HG03159 (cell line): ENCODE measurements around the gene RCSD1.

Experiments
- ATAC-seq: cut with Tn5 transposase; IDR thresholded peaks from one replicate; pipeline ENCODE4 v1.9.1; 2021; ENCODE audit warnings: mild to moderate bottlenecking, moderate library complexity; ENCODE audit not compliant: unreplicated experiment

The RCSD1 gene

DNA sequence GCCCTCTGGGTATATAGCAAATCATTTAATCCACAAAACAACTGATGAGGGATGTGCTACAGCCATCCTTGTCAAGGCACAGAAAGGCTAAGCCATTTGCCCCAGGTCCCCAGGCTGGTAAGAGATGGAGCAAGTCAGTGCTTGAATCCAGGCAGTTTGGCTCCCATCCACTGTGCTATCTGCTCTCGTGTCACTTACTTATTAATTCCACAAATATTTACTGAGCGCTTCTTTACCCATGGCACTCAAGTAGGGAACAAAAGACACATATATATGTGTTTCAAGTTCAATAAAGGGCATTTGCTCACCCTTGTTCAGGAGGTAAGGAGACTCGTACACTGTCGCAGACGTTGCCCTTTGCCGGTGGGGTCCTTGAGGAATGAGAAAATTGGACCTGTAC lies 53.2 kb downstream of the RCSD1 start:
- no peak for ATAC-seq

DNA sequence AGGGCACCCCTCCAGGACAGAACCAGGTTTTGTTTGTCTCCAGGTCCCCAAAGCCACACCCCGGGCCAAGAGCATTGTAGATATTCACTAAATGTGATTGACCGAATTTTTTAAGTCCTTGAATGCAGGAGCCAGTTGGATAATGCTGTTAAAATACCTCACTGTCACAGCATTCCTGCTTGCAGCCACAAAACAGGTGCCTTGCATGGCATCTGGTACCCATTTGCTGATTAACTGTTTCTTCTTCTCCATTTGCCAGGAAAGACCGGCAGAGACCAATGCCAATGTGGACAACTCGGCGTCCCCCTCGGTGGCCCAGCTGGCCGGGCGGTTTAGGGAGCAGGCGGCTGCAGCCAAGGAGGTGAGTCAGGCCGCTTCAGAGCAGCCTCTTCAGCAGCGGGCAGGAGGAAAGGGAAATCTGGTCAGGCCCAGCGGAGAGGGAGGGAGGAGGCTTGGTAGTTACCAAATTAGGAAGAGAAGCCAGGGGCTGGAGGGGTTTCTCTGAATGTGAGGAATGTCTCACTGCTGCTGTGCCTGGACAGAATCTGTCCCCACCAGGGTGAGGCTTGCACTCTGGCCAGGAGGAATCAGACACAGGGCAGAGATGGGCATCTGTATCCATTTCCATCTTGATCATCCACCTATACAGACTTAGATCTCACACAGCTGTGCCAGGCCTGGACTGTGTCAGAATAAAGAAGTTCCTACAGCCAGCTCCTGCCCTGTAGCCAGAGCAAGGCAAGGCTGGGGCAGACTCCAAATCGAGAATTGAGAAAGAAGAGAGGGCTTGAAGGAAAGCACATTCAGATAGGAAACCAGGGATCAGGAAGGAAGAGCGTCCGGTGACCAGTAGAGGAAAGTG lies 53.8 kb downstream of the RCSD1 start:
- ATAC-seq, result no peak

DNA sequence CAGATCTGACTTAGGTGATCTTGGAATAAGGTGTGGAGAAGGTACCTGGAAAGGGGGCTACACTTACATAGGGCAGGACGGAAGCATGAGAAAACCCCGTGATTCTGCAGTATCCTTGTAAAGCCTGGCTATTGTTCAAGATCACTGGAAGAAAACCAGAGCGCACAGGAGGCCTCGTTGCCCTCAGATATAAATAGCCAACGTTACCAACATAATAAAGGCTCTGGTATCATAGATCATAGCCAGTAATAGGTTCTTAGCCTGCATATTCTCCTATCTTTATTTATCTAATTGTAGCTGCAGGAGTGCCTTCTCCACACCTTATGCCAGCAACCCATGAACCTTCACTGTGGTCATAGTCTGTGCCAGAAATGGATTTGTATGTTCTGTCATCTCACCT lies 55.8 kb downstream of the RCSD1 start:
- ATAC-seq, result no peak

DNA sequence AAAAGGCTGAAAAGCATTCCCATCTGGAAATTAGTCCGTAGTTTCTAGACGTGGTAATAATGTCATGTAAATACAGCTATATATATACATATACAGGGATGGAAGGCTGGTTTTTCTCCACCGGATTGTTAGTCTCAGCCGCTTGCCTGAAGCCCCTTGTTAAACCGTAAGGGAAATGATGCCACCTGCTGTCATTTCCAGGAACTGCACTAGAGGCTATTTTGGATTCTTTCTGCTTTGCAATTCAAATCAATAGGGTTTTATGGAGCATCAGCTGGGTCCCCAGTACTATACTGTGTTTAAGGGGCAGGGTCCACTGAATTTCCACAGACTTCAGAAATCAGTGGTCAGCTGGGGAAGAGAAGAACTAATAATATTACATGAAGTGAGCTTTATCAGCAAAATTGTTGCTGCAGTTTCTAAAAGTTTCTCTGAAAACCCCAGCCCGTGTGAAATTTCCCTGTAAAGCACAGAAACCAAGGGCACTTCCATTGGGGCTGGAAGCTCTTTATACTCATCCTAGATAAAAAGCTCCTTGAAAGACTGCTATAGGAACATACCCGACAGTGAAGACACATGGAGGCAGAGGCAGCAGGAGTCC lies 58.0 kb downstream of the RCSD1 start:
- no peak for ATAC-seq

DNA sequence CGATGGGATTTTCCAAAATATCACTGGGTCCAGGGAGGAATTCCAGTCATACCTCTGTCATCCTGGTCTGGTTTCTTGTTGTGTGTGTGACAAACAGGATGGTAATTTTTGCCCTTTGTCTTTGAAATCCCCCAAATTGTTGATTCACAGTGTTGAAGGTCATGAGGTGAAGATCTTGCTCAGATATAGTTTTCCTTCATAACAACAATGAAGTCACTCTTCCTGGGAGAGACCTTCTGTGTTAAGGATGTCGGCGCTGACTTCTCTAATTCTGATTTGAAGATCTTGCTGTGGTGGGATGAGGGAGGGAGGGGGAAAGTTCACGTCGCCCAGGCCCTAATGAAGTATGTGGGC lies 59.5 kb downstream of the RCSD1 start:
- no peak for ATAC-seq

DNA sequence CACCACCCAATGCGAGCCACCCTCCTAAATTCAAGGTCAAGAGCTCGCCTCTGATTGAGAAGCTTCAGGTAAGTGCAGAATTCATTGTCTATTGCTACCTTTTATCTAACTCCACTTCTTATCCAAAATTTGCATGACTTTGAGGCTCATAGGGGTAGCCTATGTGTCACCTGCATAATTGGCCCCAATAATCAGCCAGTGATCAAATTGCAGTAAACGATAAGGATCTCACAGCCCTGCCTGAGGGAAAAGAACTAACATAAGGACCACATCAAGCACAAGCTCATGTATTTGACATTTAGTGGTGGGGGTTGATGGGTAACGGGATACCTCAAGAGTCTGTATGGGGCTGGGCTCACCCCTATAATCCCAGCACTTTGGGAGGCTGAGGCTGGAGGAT lies 60.0 kb downstream of the RCSD1 start:
- no peak for ATAC-seq

DNA sequence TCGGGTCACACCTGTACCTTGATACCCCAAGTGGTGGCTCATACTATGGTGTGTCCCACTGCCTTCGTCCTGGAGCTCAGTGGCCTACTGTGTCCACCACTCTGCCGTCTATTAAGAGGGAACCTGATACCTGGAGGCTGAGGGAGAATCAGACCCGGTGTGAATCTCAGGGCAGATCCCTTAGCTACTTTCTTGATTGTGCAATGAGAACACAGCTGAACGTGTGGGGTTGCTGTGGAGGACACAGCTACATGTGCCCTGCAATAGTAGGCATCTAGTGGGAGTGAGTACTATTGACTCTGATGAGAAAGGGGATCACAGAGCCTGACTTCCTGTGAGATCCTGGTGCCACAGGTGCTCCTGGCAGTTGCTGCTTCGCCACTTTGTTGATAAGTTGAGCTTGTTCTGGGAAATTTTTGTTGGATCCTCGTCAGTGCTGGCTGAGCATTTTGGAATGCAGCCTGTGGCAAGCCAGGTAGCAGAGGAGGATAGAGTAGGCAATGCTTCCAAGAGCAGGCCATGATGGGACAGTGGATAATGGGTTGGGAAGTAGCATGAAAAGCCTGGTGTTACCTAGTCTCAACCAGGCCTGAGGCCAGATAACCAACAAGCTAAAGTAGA lies 63.5 kb downstream of the RCSD1 start:
- ATAC-seq, result no peak

DNA sequence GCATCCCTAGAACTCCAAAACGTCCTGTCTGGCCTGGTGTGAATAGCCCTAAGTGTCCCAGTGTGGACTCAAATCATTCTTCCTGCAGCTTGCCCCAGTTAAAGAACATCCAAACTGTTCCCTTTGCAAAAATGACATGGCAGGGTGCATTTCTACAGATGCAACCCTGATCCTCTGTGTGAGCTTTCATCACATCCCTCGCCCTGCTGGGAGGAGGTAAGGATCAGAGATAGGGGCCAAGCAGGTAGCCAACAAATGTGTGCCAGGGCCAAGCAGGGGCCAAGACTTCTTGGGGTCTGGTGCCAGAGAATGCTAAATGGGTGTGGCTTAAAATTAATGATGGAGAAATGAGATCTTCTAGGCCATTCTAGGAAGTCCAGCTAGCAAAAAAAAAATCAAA lies 64.7 kb downstream of the RCSD1 start:
- ATAC-seq, result no peak

DNA sequence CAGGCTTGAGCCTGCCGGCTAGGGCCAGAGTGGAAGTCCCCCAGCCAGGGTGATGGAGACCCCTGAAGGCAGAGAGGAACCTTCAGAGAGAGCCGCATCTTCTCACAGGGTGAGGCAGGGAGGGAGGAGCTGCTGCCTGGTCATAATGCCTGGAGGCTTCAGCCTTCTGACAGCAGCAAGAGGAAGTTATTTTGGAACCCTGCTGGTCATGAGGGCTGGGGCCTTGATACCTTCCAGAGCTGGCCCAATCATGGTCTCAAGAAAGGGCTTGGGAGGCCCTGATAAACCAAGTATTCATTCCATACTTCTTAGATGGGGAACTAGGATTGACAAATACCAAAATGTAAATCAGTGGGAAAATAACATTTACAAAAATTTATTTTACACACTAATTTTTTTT lies 65.1 kb downstream of the RCSD1 start:
- ATAC-seq, result no peak

DNA sequence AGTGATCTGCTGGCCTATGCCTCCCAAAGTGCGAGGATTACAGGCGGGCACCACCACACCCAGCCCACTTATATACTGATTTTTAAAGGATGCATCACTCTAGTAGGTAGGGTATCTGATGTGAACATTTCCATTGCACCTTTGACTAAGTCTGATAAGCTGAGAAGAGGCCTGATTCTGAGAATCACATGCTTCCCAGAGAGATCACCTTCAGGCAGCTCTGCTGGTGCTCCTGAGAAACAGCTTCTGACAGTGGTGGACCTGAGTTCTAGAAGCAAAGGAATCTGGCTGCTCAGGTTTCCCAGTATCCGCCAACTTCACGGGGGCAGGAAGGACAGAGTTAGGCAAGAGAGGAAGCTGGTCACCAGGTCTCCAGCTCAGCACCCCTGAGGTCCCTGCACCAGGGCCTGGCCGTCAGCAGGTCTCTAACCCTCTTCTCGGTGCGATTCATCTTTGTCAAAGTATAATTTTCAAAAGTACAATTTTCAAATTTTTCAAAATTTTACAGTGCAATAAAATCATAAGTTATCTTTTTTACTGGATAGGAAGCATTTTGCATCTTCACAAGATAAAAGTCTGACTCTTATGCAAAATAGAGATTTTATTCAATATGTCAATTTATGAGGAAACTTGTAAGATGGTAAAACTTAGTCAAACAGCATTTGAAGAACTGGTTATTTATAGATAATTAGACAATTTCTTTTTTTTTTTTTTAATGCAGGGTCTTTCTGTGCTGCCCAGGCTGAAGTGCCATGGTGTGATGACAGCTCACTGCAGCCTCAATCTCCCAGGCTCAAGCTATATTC lies 65.9 kb downstream of the RCSD1 start:
- ATAC-seq, result no peak

DNA sequence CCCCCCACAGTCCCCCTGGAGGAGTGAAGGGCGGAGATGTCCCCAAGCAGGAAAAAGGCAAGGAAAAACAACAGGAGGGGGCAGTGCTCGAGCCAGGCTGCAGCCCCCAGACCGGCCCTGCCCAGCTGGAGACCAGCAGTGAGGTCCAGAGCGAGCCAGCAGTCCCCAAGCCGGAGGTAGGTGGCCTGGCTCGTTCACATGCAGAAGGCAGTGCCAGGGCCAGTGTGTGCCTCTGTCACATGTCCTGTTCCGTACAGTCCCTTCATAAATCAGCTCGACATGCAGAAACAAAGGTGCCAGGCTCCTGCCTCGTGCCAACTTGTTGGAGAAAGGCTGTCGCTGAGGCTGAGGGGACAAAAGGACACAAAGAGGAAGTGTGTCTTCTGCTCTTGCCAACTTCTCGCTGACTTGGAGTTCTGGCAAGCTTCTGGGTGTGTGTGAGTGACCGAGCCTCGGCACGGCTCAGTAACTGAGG lies 67.7 kb downstream of the RCSD1 start:
- no peak for ATAC-seq

DNA sequence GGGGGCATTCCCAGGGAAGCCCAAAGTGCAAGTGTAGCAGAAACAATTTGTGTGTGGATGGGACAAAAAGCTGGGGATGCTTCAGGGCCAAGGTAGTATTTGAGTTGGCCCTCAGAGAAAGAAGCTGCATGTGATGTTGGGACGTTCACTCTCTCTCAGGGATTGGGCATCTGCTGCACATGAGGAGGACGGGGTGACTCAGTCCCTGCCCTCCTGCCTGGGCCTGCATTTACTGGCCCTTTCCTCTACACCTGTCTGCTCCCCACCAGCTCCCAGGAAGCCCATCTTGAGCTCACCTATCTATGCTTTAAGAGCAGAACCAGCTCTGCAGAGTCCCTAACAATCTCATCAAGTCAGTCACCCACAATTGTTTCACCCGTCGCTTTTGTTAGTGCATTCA lies 68.3 kb downstream of the RCSD1 start:
- ATAC-seq, result no peak

DNA sequence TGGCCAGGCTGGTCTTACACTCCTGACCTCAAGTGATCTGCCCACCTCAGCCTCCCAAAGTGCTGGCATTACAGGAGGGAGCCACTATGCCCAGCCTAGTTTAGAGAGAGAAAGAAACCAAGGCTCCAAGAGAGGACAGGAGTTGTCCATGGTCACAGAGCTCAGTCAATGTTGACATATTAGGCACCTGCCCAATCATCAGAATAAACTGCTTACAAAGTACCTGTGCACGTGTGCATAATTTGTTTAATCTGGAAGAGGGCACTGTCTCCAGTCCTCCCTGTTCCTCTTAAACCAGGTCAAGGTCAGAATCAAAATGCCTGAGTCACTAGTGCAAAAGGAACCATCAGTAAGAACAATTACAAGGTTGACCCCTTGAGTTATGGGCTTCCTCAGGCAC lies 71.5 kb downstream of the RCSD1 start:
- no peak for ATAC-seq

DNA sequence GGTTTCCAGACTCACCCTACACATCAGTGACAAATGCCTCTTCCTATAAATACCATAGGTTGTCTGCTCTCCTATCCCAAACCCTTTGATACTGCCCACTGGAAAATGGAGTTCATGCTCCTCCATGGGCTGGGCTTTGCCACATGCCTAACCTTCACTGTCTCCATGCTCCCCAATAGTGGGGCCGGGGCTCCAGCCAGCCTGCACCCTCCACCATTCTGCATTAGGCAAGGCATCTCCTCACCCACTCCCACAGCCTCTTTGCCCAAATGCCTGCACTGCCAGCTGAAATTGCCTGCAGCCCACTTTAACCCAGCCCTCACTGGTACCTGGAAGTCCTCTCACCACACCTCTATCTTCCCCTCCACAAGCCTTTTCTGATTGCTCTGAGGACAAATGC lies 73.5 kb downstream of the RCSD1 start:
- ATAC-seq, result no peak

DNA sequence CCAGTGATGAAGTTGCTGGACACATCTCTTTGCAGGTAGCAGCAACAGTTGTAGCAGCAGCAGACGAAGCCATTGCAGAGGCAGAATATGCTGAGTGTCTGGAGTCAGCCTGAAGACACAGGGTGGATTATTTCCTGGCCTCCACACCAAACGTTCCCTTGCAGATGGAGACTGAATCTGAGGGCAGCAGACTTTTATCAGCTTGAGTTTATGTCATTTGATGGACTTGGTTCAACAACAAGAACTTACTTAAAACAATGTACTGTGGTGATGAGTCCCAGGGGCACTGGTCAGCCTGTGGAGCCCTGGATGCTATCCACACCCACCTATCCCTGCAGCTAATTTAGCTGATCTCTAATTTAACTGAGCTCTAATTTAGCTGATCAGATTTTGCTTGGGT lies 74.7 kb downstream of the RCSD1 start:
- no peak for ATAC-seq

DNA sequence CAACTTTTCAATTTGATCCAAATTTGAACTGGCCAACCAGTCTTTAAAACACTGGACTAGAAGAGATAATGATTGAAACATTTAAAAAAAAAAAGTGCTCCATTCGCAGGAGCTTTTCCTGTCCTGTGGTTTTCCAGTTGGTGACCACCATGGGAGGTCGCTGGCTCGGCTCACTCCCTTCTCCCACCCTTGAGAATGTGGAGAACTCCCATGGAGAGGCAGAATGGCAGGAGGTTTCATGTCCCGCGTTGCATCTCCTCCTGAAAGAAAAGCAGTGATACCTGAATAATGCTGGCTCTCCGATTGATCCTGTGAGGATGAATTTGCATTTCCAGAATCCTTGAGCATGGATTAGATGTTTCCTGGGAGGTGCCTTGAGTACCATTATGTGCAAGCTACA lies 75.2 kb downstream of the RCSD1 start:
- ATAC-seq, result no peak

DNA sequence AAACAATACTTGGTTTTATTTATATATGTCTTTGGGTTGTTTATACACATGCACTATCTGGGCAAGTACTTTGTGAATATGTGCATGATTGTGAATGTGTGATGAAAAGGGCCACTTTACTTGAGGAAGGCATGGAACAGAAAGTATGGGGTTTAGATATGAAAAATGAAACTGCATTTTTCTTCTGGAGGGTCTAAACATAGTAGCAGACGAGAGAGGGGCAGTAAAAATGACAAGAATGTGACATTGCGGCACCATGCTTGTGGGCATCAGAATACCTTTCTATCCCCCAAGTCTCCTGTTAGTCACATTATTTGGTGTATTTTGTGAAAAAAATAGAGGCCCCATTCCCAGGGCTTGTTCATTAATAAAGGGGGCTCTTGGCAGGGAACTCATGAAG lies 76.3 kb downstream of the RCSD1 start:
- ATAC-seq, result no peak

DNA sequence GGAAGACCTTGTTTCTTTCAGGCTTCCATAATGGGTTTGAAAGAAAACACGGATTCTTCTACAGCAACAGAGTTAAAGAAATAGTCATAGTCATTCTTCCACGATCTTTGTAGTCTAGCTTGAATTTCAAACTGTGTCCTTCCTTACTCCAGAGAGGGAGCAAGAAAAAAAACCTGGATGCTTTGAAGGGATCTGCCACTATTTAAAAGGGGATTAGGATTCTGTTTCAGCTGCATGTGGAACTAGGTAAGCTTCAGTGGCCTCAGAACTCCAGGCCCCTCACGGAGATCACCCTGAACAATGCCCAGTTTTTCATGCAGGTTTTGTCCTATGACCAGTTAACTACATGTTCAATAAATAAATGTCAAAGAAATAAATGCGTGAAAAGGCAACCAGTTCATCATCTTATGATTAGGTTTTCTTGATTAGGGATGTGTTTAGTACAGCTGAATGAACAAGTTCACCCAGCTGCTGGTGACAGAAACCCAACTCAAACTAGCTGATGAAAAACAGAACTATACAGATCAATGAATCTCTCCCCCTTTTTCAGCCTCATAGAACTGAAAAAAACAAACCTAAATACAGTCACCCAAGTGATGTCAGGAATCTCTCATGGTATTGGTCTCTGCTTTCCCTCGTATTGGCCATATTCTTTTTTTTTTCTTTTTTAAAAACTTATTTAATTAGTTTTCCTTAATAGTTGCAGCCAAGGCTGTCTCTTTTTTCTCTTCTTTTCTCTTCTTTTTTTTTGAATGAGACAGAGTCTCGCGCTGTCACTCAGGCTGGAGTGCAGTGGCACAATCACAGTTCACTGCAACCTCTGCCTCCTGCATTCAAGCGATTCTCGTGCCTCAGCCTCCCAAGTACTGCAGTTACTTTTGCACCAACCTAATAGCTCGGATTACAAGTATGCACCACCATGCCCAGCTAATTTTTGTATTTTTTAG lies 77.2 kb downstream of the RCSD1 start:
- ATAC-seq, result no peak

DNA sequence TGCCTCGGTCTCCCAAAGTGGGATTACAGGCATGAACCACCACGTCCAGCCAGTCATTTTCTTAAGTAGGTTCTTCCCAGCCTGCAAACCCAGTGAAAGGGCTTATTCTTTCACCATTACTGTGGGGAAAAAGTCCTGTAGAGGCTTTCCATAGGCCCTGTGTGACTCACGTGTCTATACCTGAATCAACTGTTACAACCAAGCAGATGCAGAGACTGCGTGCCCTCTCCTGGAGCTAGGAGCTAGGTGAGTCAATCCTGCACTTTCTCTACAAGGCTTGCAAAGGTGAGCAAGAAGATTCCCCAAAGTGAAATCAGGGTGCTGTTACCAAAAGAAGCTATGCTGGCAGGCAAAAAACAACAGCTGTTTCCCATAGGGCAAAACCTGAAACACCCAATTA lies 77.9 kb downstream of the RCSD1 start:
- no peak for ATAC-seq

DNA sequence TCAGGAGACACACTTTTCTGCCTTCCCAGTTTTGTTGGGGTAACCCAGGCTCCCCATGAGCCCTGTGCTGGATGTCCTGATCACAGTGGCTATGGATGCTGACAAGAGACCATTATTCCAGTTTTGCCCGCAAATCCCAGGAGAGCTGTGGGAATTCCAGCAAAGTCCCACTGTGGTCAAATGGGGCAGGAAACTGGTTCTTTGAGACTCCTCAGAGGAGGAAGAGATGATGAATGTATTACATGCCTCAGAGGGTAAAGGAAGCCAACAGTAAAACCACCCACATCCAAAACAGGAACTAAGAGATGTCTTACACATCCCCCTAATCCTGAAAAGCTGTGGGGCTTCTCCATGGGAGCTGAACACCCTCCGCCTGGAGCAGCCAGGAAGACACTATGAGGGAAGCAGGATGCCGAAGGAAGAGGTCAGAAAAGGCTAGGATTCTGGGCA lies 78.9 kb downstream of the RCSD1 start:
- no peak for ATAC-seq
